Transverse colon (tissue), 4 donors: ENCODE results near the gene AKAP6.

Experiments used
- EP300 ChIP-seq: sonication (generic); formaldehyde crosslinking; IDR thresholded peaks from one replicate; pipeline ENCODE4 v1.6.1; 2017; ENCODE audit warnings: antibody characterized with exemption, low read depth
- POLR2A ChIP-seq: fragments of 450-650 bp; IDR thresholded peaks from one replicate; pipeline ENCODE4 v1.6.1; 2016; ENCODE audit warnings: antibody characterized with exemption, mild to moderate bottlenecking, moderate library complexity
- POLR2AphosphoS5 ChIP-seq, 3 donors: sonication (generic); formaldehyde crosslinking; IDR thresholded peaks; one replicate each; pipeline ENCODE4 v1.6.1; 2016; ENCODE audit warnings: antibody characterized with exemption in 3 of 3
- TF ChIP-seq, protein P1 (sequence below), 5 experiments: fragments of 200-600 bp in 3 of 5; fragments of 450-650 bp in 2 of 5; sonication (generic) in 3 of 5; IDR thresholded peaks; 1 replicate in 2 of 5; 2 replicates in 3 of 5; pipeline ENCODE4 v1.5.1; 2016 to 2017; ENCODE audit warnings: antibody characterized with exemption in 5 of 5, inconsistent platforms in 3 of 5, mild to moderate bottlenecking in 2 of 5, moderate library complexity in 1 of 5

- TF ChIP-seq, protein P1, sequence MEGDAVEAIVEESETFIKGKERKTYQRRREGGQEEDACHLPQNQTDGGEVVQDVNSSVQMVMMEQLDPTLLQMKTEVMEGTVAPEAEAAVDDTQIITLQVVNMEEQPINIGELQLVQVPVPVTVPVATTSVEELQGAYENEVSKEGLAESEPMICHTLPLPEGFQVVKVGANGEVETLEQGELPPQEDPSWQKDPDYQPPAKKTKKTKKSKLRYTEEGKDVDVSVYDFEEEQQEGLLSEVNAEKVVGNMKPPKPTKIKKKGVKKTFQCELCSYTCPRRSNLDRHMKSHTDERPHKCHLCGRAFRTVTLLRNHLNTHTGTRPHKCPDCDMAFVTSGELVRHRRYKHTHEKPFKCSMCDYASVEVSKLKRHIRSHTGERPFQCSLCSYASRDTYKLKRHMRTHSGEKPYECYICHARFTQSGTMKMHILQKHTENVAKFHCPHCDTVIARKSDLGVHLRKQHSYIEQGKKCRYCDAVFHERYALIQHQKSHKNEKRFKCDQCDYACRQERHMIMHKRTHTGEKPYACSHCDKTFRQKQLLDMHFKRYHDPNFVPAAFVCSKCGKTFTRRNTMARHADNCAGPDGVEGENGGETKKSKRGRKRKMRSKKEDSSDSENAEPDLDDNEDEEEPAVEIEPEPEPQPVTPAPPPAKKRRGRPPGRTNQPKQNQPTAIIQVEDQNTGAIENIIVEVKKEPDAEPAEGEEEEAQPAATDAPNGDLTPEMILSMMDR (IDR thresholded peaks at IDR 0.05) = no peak
- no peak for TF ChIP-seq EP300
- TF ChIP-seq POLR2AphosphoS5 (IDR thresholded peaks at IDR 0.05) = no peak
- no peak for TF ChIP-seq POLR2A
These were observed 178.2 kb downstream of the AKAP6 start for GRCh38 chr14:32507029-32507984.
